ENCODE results near the gene FUCA1. TPM values are rescaled to one million over a fixed set of nuclear protein-coding genes. Genes with fewer than 3 reads are reported as not detected.

The FUCA1 gene
- total RNA-seq, 1 experiment from 2014 or later, result 14.3 TPM

- BruUV-seq (replicated peaks), result no TSS peak
- Histone ChIP-seq H3K4me1 (ENCODE audit: control insufficient read depth, insufficient read depth, low read length) (no peaks in the 10 kb centered on the region), H3K9me3 (ENCODE audit: control insufficient read depth, insufficient read depth, low read depth, low read length) (no peaks in the 10 kb centered on the region), H3K27ac (ENCODE audit: low read length) (no peak overlapping the region), H3K4me3 (ENCODE audit: low read depth in 2 of 2, low read length in 2 of 2) (no peak overlapping the region), H3K27me3 (ENCODE audit: control insufficient read depth, insufficient read depth, low read length) (no peaks in the 10 kb centered on the region), H3K36me3 (ENCODE audit: control insufficient read depth, insufficient read depth, low read length) (no peaks in the 10 kb centered on the region)
- POLR2A ChIA-PET, result no interaction called here
- intact Hi-C loops (cut with micrococcal nuclease; ENCODE audit: unreplicated experiment) (loop anchor here (10.0 kb wide), 1 partner anchor 97 kb away; the partner anchor contains the start of gene CNR2), in situ Hi-C loops (cut with HindIII; ENCODE audit: low pct_unique_long_range_greater_than_20kb, low sequenced_read_pairs) (no loop called here)
- ATAC-seq, result no peak
- TF ChIP-seq POLR2AphosphoS5 (IDR thresholded peaks at IDR 0.05; ENCODE audit: low read depth, low read length), result no peak
- CTCF ChIA-PET, result no interaction called here
- no peak for DNase-seq (ENCODE audit: low read depth, low spot score)
These were observed 50.5 kb downstream of the FUCA1 start for GRCh38 chr1:23817633-23818032.

- H3K27me3 ChIP-seq (ENCODE audit: control insufficient read depth, insufficient read depth, low read length), result no peaks in the 10 kb centered on the region
- H3K4me1 ChIP-seq (ENCODE audit: control insufficient read depth, insufficient read depth, low read length), result no peaks in the 10 kb centered on the region
- CTCF ChIA-PET, result interaction anchor here (1.0 kb wide), 1 partner anchor 195 kb away, joined by 13 read pairs; no protein-coding TSS in a partner anchor
- BruUV-seq (replicated peaks), result no TSS peak
- no peak overlapping the region for H3K27ac ChIP-seq (ENCODE audit: low read length)
- H3K9me3 ChIP-seq (ENCODE audit: control insufficient read depth, insufficient read depth, low read depth, low read length), result no peaks in the 10 kb centered on the region
- H3K36me3 ChIP-seq (ENCODE audit: control insufficient read depth, insufficient read depth, low read length), result no peaks in the 10 kb centered on the region
- no peak overlapping the region for H3K4me3 ChIP-seq (ENCODE audit: low read depth in 2 of 2, low read length in 2 of 2)
- DNase-seq (ENCODE audit: low read depth, low spot score), result no peak
- no peak for ATAC-seq
- POLR2A ChIA-PET, result interaction anchor here (1.0 kb wide), 1 partner anchor 11 kb away, joined by 3 read pairs; no protein-coding TSS in a partner anchor
- in situ Hi-C loops (cut with HindIII; ENCODE audit: low pct_unique_long_range_greater_than_20kb, low sequenced_read_pairs) (no loop called here), intact Hi-C loops (cut with micrococcal nuclease; ENCODE audit: unreplicated experiment) (loop anchor here (10.0 kb wide), 1 partner anchor 98 kb away; the partner anchor contains the start of gene CNR2)
- TF ChIP-seq SIN3A (IDR thresholded peaks at IDR 0.05; ENCODE audit: borderline replicate concordance, insufficient read depth, low read depth, low read length), result no peak
- no peak for TF ChIP-seq CTCF (IDR thresholded peaks at IDR 0.05)
- TF ChIP-seq, protein P1, sequence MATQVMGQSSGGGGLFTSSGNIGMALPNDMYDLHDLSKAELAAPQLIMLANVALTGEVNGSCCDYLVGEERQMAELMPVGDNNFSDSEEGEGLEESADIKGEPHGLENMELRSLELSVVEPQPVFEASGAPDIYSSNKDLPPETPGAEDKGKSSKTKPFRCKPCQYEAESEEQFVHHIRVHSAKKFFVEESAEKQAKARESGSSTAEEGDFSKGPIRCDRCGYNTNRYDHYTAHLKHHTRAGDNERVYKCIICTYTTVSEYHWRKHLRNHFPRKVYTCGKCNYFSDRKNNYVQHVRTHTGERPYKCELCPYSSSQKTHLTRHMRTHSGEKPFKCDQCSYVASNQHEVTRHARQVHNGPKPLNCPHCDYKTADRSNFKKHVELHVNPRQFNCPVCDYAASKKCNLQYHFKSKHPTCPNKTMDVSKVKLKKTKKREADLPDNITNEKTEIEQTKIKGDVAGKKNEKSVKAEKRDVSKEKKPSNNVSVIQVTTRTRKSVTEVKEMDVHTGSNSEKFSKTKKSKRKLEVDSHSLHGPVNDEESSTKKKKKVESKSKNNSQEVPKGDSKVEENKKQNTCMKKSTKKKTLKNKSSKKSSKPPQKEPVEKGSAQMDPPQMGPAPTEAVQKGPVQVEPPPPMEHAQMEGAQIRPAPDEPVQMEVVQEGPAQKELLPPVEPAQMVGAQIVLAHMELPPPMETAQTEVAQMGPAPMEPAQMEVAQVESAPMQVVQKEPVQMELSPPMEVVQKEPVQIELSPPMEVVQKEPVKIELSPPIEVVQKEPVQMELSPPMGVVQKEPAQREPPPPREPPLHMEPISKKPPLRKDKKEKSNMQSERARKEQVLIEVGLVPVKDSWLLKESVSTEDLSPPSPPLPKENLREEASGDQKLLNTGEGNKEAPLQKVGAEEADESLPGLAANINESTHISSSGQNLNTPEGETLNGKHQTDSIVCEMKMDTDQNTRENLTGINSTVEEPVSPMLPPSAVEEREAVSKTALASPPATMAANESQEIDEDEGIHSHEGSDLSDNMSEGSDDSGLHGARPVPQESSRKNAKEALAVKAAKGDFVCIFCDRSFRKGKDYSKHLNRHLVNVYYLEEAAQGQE (IDR thresholded peaks at IDR 0.05; ENCODE audit: insufficient read depth in 1 of 2, low read depth in 2 of 2, low read length in 1 of 2), result no peak
- no peak for TF ChIP-seq TCF7L2 (IDR thresholded peaks at IDR 0.05; ENCODE audit: low read depth, low read length)
- no peak for TF ChIP-seq POLR2AphosphoS5 (IDR thresholded peaks at IDR 0.05; ENCODE audit: low read depth, low read length)
These were observed 51.2 kb downstream of the FUCA1 start for GRCh38 chr1:23816906-23817305.

DNA sequence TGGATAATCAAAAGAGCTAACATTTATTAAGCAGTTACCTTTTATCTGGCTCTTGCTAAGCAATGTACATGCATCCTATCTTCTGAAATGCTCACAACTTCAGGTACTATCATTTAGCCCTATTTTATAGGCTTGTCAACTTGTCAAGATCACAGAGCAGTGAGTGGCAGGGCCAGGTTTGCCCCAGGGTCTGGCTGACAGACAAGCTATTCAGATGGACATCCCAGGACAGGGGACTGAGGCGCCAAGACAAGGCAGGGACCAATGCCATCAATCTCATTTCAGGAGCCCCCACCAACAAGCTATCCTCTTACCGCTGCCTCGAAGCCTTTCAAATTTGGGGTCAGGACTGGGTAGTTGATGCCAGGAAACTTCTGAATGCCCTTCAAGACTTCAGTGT lies 51.7 kb downstream of the FUCA1 start:
- no peak overlapping the region for H3K4me3 ChIP-seq (ENCODE audit: low read depth in 2 of 2, low read length in 2 of 2)
- H3K36me3 ChIP-seq (ENCODE audit: control insufficient read depth, insufficient read depth, low read length), result no peaks in the 10 kb centered on the region
- H3K9me3 ChIP-seq (ENCODE audit: control insufficient read depth, insufficient read depth, low read depth, low read length), result no peaks in the 10 kb centered on the region
- ATAC-seq, result no peak
- TF ChIP-seq TCF7L2 (IDR thresholded peaks at IDR 0.05; ENCODE audit: low read depth, low read length) (no peak), CTCF (IDR thresholded peaks at IDR 0.05) (no peak), POLR2AphosphoS5 (IDR thresholded peaks at IDR 0.05; ENCODE audit: low read depth, low read length) (no peak), SIN3A (IDR thresholded peaks at IDR 0.05; ENCODE audit: borderline replicate concordance, insufficient read depth, low read depth, low read length) (no peak)
- TF ChIP-seq, protein P1 (IDR thresholded peaks at IDR 0.05; ENCODE audit: insufficient read depth in 1 of 2, low read depth in 2 of 2, low read length in 1 of 2), result no peak
- intact Hi-C loops (cut with micrococcal nuclease; ENCODE audit: unreplicated experiment) (loop anchor here (10.0 kb wide), 1 partner anchor 98 kb away; the partner anchor contains the start of gene CNR2), in situ Hi-C loops (cut with HindIII; ENCODE audit: low pct_unique_long_range_greater_than_20kb, low sequenced_read_pairs) (no loop called here)
- H3K4me1 ChIP-seq (ENCODE audit: control insufficient read depth, insufficient read depth, low read length), result no peaks in the 10 kb centered on the region
- no peak for DNase-seq (ENCODE audit: low read depth, low spot score)
- CTCF ChIA-PET, result interaction anchor here (0.7 to 1.0 kb wide), 3 partner anchors 94 to 196 kb away, joined by 5 to 13 read pairs (median 5); no protein-coding TSS in a partner anchor
- H3K27me3 ChIP-seq (ENCODE audit: control insufficient read depth, insufficient read depth, low read length), result no peaks in the 10 kb centered on the region
- no peak overlapping the region for H3K27ac ChIP-seq (ENCODE audit: low read length)
- POLR2A ChIA-PET, result interaction anchor here (0.6 to 1.0 kb wide), 3 partner anchors 11 to 257 kb away, joined by 3 to 5 read pairs (median 4); no protein-coding TSS in a partner anchor
- BruUV-seq (replicated peaks), result no TSS peak
